ENCODE measurements around the gene POLD1.
A peak's percentile ranks its signal among the peaks of the same experiment; 100 is the strongest.
"Not testable (repeated sequence)": the region's sequence is repeated elsewhere in the genome, so short reads cannot be mapped to it uniquely, and the experiment has no call there.

The POLD1 gene

DNA sequence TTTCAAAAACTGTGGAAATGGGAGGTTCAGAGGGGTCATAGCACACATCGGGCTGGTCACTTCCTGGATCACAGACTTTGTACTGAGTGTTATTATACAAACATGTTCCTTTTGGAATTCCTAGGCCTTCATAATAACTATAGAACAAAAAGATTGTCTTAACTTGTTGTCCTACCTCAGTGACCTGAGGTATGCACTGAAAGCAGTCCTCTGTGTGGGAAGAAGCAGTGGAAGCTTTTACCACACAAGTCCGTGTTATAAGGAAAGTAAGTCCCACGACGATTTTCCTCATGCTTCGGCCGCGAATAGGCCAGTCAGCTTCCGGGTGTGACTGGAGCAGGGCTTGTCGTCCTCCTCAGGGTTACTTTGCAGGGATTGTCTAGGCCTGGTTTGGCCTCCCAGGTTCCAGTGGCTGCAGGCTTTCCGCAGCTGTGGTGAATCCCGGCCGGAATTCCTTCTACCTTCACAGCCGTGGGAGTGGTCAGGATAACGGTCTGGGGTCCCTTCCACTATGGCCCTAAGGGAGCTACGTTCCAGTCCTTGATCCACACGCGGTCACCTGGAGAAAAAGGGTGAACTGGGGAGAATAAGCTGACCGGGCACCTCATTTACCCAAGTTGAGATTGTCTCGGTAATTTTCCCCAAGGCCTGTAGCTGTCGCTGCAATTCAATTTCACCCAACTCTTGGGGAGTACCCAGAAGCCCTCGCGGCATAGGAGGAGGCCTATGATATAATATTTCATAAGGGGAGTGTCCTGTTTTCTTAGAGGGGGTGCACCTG is 34.7 kb upstream of the POLD1 start:
- TF ChIP-seq, protein P1, sequence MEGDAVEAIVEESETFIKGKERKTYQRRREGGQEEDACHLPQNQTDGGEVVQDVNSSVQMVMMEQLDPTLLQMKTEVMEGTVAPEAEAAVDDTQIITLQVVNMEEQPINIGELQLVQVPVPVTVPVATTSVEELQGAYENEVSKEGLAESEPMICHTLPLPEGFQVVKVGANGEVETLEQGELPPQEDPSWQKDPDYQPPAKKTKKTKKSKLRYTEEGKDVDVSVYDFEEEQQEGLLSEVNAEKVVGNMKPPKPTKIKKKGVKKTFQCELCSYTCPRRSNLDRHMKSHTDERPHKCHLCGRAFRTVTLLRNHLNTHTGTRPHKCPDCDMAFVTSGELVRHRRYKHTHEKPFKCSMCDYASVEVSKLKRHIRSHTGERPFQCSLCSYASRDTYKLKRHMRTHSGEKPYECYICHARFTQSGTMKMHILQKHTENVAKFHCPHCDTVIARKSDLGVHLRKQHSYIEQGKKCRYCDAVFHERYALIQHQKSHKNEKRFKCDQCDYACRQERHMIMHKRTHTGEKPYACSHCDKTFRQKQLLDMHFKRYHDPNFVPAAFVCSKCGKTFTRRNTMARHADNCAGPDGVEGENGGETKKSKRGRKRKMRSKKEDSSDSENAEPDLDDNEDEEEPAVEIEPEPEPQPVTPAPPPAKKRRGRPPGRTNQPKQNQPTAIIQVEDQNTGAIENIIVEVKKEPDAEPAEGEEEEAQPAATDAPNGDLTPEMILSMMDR (conservative IDR thresholded peaks at IDR 0.05; ENCODE audit: control insufficient read depth, insufficient read depth, low read depth, low read length) = no peak
- no peak for DNase-seq (ENCODE audit: low read depth)
- no peak overlapping the region for H3K4me3 ChIP-seq (ENCODE audit: control insufficient read depth, low read depth, low read length)

DNA sequence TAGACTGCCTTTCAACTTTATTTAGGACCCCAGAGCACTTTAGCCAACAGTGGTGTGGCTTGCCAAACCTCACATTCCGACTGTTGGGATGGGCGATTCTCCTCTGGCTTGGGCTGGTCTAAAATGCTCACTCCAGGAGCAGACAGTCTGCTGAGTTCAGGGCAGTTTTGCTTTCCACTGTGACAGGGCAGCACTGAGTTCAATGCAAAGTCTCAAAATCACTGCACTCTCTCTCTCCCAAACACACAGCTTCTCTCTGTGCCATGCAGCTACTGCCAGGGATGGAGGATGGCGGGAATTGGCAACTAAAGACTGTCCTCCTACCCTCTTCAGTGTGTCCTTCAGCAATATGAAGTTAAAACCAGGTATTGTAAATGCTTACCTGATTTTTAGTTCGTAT is 31.9 kb upstream of the POLD1 start:
- DNase-seq (ENCODE audit: low read depth) = no peak
- no peak overlapping the region for H3K4me3 ChIP-seq (ENCODE audit: control insufficient read depth, low read depth, low read length)
- TF ChIP-seq, protein P1 (conservative IDR thresholded peaks at IDR 0.05; ENCODE audit: control insufficient read depth, insufficient read depth, low read depth, low read length) = no peak

DNA sequence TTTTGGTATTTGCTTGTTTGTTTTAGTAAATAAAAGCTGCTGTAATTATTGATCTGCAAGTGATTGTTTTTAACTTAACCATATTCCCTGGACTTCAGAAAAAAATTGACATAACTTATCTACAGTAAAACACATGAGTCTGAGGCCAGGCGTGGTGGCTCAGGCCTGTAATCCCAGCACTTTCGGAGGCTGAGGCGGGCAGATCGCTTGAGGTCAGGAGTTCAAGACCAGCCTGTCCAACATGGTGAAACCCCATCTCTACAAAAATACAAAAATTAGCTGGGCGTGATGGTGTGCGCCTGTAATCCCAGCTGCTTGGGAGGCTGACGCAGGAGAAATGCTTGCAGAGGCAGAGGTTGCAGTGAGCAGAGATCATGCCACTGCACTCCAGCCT is 30.7 kb upstream of the POLD1 start:
- not testable (repeated sequence) for DNase-seq (ENCODE audit: low read depth); H3K4me3 ChIP-seq (ENCODE audit: control insufficient read depth, low read depth, low read length)

DNA sequence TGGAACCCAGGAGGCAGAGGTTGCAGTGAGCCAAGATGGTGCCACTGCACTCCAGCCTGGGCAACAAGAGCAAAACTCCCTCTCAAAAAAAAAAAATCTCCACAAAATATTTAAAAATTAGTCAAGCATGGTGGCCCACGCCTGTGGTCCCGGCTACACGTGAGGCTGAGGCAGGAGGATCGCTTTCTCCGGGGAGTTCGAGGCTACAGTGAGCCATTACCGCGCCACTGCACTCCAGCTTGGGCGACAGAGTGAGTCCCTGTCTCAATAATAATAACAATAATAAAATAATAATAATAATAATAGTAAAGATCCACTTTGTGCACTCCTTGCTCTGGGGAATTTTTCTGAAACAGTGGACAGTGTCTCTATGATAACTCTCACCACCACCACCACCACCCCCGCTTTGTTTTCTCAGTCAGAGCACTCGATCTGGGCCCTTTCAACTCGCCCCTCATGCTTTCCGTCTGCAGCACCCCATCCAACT is 27.4 kb upstream of the POLD1 start:
- no peak overlapping the region for H3K4me3 ChIP-seq (ENCODE audit: control insufficient read depth, low read depth, low read length)
- DNase-seq (ENCODE audit: low read depth) = no peak
- TF ChIP-seq, protein P1 (conservative IDR thresholded peaks at IDR 0.05; ENCODE audit: control insufficient read depth, insufficient read depth, low read depth, low read length) = no peak

DNA sequence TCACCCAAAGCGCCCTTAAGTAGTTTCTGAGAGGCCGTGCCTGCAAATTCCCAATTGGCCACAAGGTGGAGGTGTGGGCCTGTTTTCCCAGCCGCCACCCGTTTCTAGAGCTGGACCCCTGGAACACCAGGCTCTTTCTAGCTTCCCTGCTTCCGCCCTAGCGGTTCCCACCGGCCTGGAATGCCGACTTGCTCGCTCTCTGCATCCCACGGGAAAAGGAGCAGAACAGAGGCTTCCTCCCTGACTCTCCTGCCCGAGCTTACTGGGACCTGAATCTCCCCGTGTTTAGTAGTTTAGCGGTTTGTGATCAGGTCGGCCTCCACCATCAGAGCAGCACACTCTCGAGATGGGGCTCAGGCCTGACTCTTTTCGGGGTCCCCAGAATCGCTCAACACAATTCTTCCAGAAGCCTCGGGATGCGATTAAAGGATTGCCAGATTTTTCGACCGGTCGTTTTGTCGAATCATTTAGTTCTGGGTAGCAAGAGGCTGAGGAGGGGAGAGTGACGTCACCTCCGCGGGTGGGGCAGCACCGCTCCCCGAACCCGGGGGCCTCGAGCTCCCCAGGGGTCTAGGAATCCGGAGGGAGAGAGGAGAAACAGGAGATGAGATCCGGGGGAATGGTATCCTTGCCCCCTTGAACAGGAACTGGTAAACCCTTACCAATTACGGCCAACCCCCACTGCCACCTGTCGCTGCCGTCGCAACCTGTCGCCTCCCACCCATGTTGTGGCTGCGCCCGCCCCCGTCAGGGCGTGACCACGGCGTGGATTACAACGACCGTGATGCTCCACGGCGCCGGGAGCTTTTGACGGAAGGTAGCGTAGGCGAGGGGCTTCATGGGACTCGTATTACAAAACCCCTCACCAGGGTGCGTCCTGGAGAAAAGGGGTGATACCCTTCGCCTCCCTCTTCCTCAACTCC is 26.7 kb upstream of the POLD1 start:
- peak overlapping the region; percentile 41 for H3K4me3 ChIP-seq (ENCODE audit: control insufficient read depth, low read depth, low read length)

DNA sequence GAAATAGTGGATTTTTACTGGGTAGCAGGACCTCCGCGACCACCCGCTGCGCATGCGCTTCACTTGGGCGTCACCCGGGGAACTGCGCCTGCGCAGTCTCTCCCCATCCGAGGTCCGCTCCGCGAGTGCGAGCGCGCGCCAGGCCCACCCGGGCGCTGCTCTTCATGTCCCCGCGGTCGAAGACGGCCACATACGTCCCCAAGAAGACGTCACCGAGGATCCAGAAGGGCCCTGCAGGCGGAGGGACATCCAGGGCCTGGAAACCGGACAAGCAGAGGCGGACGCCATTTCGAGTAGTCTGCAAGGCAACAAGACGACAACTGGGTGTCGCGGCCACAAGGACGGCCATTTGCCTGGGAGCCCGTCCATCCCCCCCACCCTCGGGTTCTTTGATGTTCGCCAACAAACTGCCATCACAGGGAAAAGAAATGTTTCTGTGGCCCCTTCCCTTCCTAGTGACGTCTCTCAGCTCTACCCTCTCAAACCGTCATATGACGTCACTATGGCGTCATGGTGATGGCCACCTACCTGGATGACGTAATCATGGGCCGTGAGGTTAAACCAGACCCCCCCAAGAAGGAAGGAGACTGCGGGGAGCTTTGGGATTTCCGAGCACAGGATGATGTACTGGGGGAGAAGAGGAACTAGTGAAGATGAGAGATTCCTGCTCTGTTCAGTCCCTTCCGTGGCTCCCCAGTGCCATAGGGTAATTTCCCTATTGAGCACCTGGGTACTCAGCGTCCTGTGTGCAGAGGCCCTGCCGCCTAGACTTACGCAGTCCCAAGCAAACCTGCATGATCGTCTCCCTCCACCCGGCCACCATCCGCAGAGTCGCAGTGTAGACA is 25.4 kb upstream of the POLD1 start:
- peak; percentile 48 for DNase-seq (ENCODE audit: low read depth)
- TF ChIP-seq, protein P1 (conservative IDR thresholded peaks at IDR 0.05; ENCODE audit: control insufficient read depth, insufficient read depth, low read depth, low read length) = no peak
- peak overlapping the region; percentile 50 for H3K4me3 ChIP-seq (ENCODE audit: control insufficient read depth, low read depth, low read length)

More for the DNA sequence above, 26.7 kb upstream of the POLD1 start:
- DNase-seq (ENCODE audit: low read depth) = peak; percentile 52
- TF ChIP-seq, protein P1 (conservative IDR thresholded peaks at IDR 0.05; ENCODE audit: control insufficient read depth, insufficient read depth, low read depth, low read length) = peak; percentile 75

All from fibroblast of mammary gland (primary cell).